ENCODE results near the gene IL6. TPM values are rescaled to one million over a fixed set of nuclear protein-coding genes. Genes with fewer than 3 reads are reported as not detected.
"Not testable (repeated sequence)": the region's sequence is repeated elsewhere in the genome, so short reads cannot be mapped to it uniquely, and the experiment has no call there.

Gene IL6
- polyA plus RNA-seq, 1 experiment, result 12.7 TPM

GRCh38 chr7:22681852-22682657, 44.9 kb upstream of the IL6 start:
- ChIA-PET POLR2A (no interaction called here), CTCF (interaction anchor here (1.6 kb wide), 1 partner anchor 373 kb away, joined by 4 read pairs; no protein-coding TSS in a partner anchor)
- no peaks in the 10 kb centered on the region for H3K9me3 ChIP-seq (ENCODE audit: control insufficient read depth, insufficient read depth, low read length)
- H3K27me3 ChIP-seq (ENCODE audit: control insufficient read depth, insufficient read depth, low read length), result no peaks in the 10 kb centered on the region
- H3K27ac ChIP-seq (ENCODE audit: low read depth, low read length), result no peak overlapping the region
- TF ChIP-seq CTCF (IDR thresholded peaks at IDR 0.05; ENCODE audit: low read depth, low read length), result no peak
- H3K4me3 ChIP-seq (ENCODE audit: low read depth, low read length), result no peak overlapping the region
- no peak for DNase-seq (ENCODE audit: low read depth, low spot score)

- Histone ChIP-seq H3K9me3 (ENCODE audit: control insufficient read depth, insufficient read depth, low read length) (no peaks in the 10 kb centered on the region), H3K4me3 (ENCODE audit: low read depth, low read length) (no peak overlapping the region), H3K27me3 (ENCODE audit: control insufficient read depth, insufficient read depth, low read length) (no peaks in the 10 kb centered on the region), H3K27ac (ENCODE audit: low read depth, low read length) (no peak overlapping the region)
- TF ChIP-seq CTCF (IDR thresholded peaks at IDR 0.05; ENCODE audit: low read depth, low read length), result no peak
- ChIA-PET CTCF (no interaction called here), POLR2A (no interaction called here)
- no peak for DNase-seq (ENCODE audit: low read depth, low spot score)
Observed at GRCh38 chr7:22683379-22683778, 43.6 kb upstream of the IL6 start.

DNA sequence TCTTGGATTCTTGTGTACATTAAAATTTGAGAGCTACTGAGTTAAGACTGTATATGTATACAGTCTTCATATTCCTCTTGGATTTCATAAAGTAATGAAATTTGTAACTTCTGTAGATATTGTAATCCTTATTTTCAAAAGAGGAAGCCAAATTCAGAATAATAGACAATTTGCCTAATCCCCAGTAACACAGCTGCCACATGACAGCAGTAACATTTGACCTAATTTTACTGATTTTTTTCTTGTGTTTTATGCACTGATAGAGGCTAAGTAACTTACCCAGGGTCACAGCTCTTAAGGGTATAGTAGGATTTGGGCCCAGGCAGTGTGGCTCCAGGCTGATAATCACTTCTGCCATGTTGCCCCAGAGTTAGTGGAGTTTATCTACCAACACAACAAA, 40.4 kb upstream of the IL6 start:
- Histone ChIP-seq H3K4me3 (ENCODE audit: low read depth, low read length) (no peak overlapping the region), H3K27ac (ENCODE audit: low read depth, low read length) (no peak overlapping the region), H3K9me3 (ENCODE audit: control insufficient read depth, insufficient read depth, low read length) (no peaks in the 10 kb centered on the region), H3K27me3 (ENCODE audit: control insufficient read depth, insufficient read depth, low read length) (no peaks in the 10 kb centered on the region)
- POLR2A ChIA-PET, result no interaction called here
- TF ChIP-seq CTCF (IDR thresholded peaks at IDR 0.05; ENCODE audit: low read depth, low read length), result no peak
- DNase-seq (ENCODE audit: low read depth, low spot score), result no peak
- CTCF ChIA-PET, result interaction anchor here (1.0 to 1.9 kb wide), 2 partner anchors 126 to 167 kb away, joined by 3 to 4 read pairs; no protein-coding TSS in a partner anchor

GRCh38 chr7:22688084-22688483, 38.9 kb upstream of the IL6 start:
- Histone ChIP-seq H3K4me3 (ENCODE audit: low read depth, low read length) (no peak overlapping the region), H3K27ac (ENCODE audit: low read depth, low read length) (no peak overlapping the region), H3K27me3 (ENCODE audit: control insufficient read depth, insufficient read depth, low read length) (no peaks in the 10 kb centered on the region), H3K9me3 (ENCODE audit: control insufficient read depth, insufficient read depth, low read length) (no peaks in the 10 kb centered on the region)
- ChIA-PET CTCF (no interaction called here), POLR2A (no interaction called here)
- no peak for DNase-seq (ENCODE audit: low read depth, low spot score)
- no peak for TF ChIP-seq CTCF (IDR thresholded peaks at IDR 0.05; ENCODE audit: low read depth, low read length)

DNA sequence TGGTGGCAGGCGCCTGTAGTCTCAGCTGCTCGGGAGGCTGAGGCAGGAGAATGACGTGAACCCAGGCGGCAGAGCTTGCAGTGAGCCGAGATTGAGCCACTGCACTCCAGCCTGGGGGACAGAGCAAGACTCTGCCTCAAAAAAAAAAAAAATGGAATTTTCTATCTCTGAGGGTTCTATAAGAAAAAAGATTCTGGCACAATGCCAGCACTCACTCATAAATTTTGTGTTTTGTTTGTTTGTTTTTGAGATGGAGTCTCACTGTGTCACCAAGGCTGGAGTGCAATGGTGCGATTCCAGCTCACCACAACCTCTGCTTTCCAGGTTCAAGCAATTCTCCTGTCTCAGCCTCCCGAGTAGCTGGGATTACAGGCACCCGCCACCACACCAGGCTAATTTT, 38.1 kb upstream of the IL6 start:
- CTCF ChIA-PET; POLR2A ChIA-PET; H3K4me3 ChIP-seq (ENCODE audit: low read depth, low read length); H3K27ac ChIP-seq (ENCODE audit: low read depth, low read length); DNase-seq (ENCODE audit: low read depth, low spot score); H3K9me3 ChIP-seq (ENCODE audit: control insufficient read depth, insufficient read depth, low read length); H3K27me3 ChIP-seq (ENCODE audit: control insufficient read depth, insufficient read depth, low read length): not testable (repeated sequence)

Measured in AG04450 (cell line).